ENCODE data around the gene STAB1. TPM values are rescaled to one million over a fixed set of nuclear protein-coding genes. Genes with fewer than 3 reads are reported as not detected.

Gene STAB1
- total and polyA plus RNA-seq, 2 of the 13 experiments (the other 11 are each of a cell fraction or from before 2014, with no cell fraction given): 0.09 to 0.34 TPM

GRCh38 chr3:52477796-52478095 lies 17.4 kb upstream of the STAB1 start (continued):
- TF ChIP-seq HMGXB3 (CRISPR knock-in tag; IDR thresholded peaks at IDR 0.05; ENCODE audit: borderline replicate concordance): no peak
- no peak for TF ChIP-seq DZIP1 (CRISPR knock-in tag; IDR thresholded peaks at IDR 0.05)
- TF ChIP-seq RFXANK (CRISPR knock-in tag; IDR thresholded peaks at IDR 0.05): no peak

GRCh38 chr3:52479037-52479876 lies 15.9 kb upstream of the STAB1 start:
- H3K9me3 ChIP-seq (ENCODE audit: low read length): no peaks in the 10 kb centered on the region
- H4K20me1 ChIP-seq (ENCODE audit: insufficient read depth, low read length): no peaks in the 10 kb centered on the region
- ATAC-seq (no peak), FAIRE-seq (no peak), DNase-seq (ENCODE audit: low spot score) (no peak)
- BruUV-seq (replicated peaks): no TSS peak
- no peaks in the 10 kb centered on the region for H3K27me3 ChIP-seq (ENCODE audit: control insufficient read depth in 1 of 2, insufficient read depth in 2 of 2, low read length in 2 of 2)
- intact Hi-C loops (cut with micrococcal nuclease; ENCODE audit: unreplicated experiment): no loop called here
- ChIA-PET POLR2A (no interaction called here), CTCF (ENCODE audit: low intra/inter-chr PET ratio, low total read pairs) (no interaction called here)
- H3K4me1 ChIP-seq (ENCODE audit: insufficient read depth, low read length): peaks cover 11% of the 10 kb centered on the region; the same call in 1 of the 2 replicates
- H2AFZ ChIP-seq (ENCODE audit: low read length): no peak overlapping the region
- no peaks in the 10 kb centered on the region for H3K79me2 ChIP-seq (ENCODE audit: insufficient read depth, low read length)
- H3K9ac ChIP-seq (ENCODE audit: insufficient read depth, low read depth, low read length): no peak overlapping the region
- WGBS (ENCODE audit: low lambda C conversion rate): 96% methylated on average over 4 of the region's 7 CpGs
- H3K27ac ChIP-seq (ENCODE audit: extremely low read length, insufficient read depth, low read length): no peak overlapping the region
- H3K4me3 ChIP-seq (replicated peaks in 1 of 3; ENCODE audit: insufficient read depth in 1 of 3, low read depth in 2 of 3, low read length in 3 of 3): no peak overlapping the region
- peaks cover 36 to 74% of the 10 kb centered on the region in 2 experiments for H3K36me3 ChIP-seq (replicated peaks in 1 of 2; ENCODE audit: control insufficient read depth in 1 of 2, insufficient read depth in 2 of 2, low read length in 2 of 2)
- no peak overlapping the region for H3K4me2 ChIP-seq (ENCODE audit: low read depth, low read length)
- in situ Hi-C loops (cut with HindIII; ENCODE audit: extremely low pct_ligation_motif_present, low pct_unique_long_range_greater_than_20kb): no loop called here
- TF ChIP-seq ZNF609 (CRISPR knock-in tag; IDR thresholded peaks at IDR 0.05; ENCODE audit: borderline replicate concordance) (no peak), ZIK1 (CRISPR knock-in tag; IDR thresholded peaks at IDR 0.05; ENCODE audit: borderline replicate concordance, low read depth) (no peak), DRAP1 (CRISPR knock-in tag; IDR thresholded peaks at IDR 0.05) (no peak), MTERF4 (CRISPR knock-in tag; IDR thresholded peaks at IDR 0.05) (no peak)

Measured in HepG2 (cell line).